Erythroblast (primary cell): ENCODE measurements around the gene TWSG1.

Source experiments
- GATA1 ChIP-seq: IDR thresholded peaks from 2 replicates; pipeline ENCODE4 v1.6.1; 2011; ENCODE audit warnings: low read depth, mild to moderate bottlenecking, control low read depth, low read length, moderate library complexity
- POLR2A ChIP-seq: IDR thresholded peaks from 2 replicates; pipeline ENCODE4 v1.6.1; 2011; ENCODE audit warnings: mild to moderate bottlenecking, low read length

DNA sequence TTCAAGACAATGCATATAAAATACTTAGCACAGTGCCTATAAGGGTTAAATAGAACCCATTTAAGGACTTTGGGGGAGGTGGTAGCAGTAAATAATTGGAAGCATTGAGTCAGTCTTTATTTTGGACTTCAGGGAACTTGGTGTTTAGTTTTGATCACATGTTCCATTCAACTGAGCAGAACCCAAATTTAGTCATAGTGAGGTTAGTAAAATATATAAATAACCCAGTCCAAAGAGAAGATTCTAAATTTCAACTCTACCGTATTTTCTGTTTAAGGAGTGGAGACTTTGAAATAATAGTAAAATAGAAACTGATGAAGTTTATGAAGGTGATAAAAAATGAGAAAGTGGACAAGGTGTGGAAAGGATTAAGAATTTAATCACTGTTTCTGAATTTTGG is 19.7 kb downstream of the TWSG1 start:
- TF ChIP-seq POLR2A: no peak
- no peak for TF ChIP-seq GATA1
